Upper lobe of left lung (tissue), 4 donors: Measurements from ENCODE around the gene BTG2.

Source experiments
- POLR2AphosphoS5 ChIP-seq, 2 donors: sonication (generic); formaldehyde crosslinking; IDR thresholded peaks; one replicate each; pipeline ENCODE4 v1.5.1; 2017; ENCODE audit warnings: antibody characterized with exemption in 2 of 2
- TF ChIP-seq, protein P1 (sequence below), 6 experiments: fragments of 450-650 bp in 4 of 6; fragments of 200-600 bp in 2 of 6; sonication (generic) in 2 of 6; IDR thresholded peaks; one replicate each; pipeline ENCODE4 v1.5.1; 2016 to 2019; ENCODE audit warnings: antibody characterized with exemption in 6 of 6

DNA sequence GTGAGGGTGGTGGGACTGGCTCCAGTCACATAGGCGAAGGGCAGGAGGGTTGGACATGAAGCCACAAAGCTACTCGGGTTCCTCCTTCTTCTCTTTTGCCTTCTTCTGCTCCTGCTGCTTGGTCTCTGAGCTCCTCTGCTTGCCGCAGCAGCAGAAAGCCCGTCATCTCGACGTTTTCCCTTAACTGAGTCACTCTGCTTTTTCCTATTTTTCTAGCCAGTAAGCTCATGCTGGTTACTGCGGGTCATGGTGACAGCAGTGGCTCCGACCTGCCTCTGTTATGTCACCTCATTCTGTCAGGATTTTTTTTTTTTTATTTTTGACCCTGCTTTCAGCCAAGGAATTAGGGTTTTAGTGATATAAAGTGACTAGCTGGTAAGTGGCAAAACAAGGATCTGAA is 48.2 kb downstream of the BTG2 start:
- TF ChIP-seq, protein P1, sequence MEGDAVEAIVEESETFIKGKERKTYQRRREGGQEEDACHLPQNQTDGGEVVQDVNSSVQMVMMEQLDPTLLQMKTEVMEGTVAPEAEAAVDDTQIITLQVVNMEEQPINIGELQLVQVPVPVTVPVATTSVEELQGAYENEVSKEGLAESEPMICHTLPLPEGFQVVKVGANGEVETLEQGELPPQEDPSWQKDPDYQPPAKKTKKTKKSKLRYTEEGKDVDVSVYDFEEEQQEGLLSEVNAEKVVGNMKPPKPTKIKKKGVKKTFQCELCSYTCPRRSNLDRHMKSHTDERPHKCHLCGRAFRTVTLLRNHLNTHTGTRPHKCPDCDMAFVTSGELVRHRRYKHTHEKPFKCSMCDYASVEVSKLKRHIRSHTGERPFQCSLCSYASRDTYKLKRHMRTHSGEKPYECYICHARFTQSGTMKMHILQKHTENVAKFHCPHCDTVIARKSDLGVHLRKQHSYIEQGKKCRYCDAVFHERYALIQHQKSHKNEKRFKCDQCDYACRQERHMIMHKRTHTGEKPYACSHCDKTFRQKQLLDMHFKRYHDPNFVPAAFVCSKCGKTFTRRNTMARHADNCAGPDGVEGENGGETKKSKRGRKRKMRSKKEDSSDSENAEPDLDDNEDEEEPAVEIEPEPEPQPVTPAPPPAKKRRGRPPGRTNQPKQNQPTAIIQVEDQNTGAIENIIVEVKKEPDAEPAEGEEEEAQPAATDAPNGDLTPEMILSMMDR (IDR thresholded peaks at IDR 0.05) = no peak
- TF ChIP-seq POLR2AphosphoS5 (IDR thresholded peaks at IDR 0.05) = peak in 1 of 2 donors; percentile 11
